Breast epithelium (tissue), 3 donors: ENCODE results near the gene URM1.

Experiments
- POLR2A ChIP-seq: fragments of 450-650 bp; IDR thresholded peaks from one replicate; pipeline ENCODE4 v1.6.1; 2016; ENCODE audit warnings: antibody characterized with exemption, mild to moderate bottlenecking, moderate library complexity
- POLR2AphosphoS5 ChIP-seq, 3 donors: sonication (generic); formaldehyde crosslinking; IDR thresholded peaks; one replicate each; pipeline ENCODE4 v1.6.1; 2017; ENCODE audit warnings: antibody characterized with exemption in 3 of 3
- TF ChIP-seq, protein P1 (sequence below), 3 donors: fragments of 450-650 bp; IDR thresholded peaks; one replicate each; pipeline ENCODE4 v1.5.1; 2016 to 2017; ENCODE audit warnings: antibody characterized with exemption in 3 of 3, mild to moderate bottlenecking in 3 of 3, moderate library complexity in 3 of 3

DNA sequence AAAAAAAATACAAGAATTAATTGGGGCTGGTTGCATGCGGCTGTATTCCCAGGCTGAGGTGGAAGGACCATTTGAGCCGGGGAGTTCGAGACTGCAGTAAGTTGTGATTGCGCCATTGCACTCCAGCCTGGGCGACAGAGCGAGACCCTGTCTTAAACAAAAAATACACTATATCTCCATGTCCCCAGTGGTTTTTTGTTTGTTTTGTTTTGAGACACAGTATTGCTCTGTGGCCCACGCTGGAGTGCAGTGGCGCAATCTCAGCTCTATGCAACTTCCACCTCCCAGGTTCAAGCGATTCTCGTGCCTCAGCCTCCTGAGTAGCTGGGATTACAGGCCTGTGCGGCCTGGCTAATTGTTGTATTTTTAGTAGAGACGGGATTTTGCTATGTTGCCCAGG lies 47.4 kb upstream of the URM1 start:
- TF ChIP-seq POLR2A = no peak
- TF ChIP-seq, protein P1, sequence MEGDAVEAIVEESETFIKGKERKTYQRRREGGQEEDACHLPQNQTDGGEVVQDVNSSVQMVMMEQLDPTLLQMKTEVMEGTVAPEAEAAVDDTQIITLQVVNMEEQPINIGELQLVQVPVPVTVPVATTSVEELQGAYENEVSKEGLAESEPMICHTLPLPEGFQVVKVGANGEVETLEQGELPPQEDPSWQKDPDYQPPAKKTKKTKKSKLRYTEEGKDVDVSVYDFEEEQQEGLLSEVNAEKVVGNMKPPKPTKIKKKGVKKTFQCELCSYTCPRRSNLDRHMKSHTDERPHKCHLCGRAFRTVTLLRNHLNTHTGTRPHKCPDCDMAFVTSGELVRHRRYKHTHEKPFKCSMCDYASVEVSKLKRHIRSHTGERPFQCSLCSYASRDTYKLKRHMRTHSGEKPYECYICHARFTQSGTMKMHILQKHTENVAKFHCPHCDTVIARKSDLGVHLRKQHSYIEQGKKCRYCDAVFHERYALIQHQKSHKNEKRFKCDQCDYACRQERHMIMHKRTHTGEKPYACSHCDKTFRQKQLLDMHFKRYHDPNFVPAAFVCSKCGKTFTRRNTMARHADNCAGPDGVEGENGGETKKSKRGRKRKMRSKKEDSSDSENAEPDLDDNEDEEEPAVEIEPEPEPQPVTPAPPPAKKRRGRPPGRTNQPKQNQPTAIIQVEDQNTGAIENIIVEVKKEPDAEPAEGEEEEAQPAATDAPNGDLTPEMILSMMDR (IDR thresholded peaks at IDR 0.05) = no peak
- TF ChIP-seq POLR2AphosphoS5 (IDR thresholded peaks at IDR 0.05) = no peak
